Dendritic cell treated with granulocyte-macrophage colony-stimulating factor and Interleukin-4, amounts not matched to agents 40 ng/mL and 50 ng/mL, for 4 days (primary cell): Measurements from ENCODE around the gene GRIN1.
"Not testable (repeated sequence)": the region's sequence is repeated elsewhere in the genome, so short reads cannot be mapped to it uniquely, and the experiment has no call there.

Experiments used
- H3K27ac Mint-ChIP-seq: one replicate; pipeline ENCODE4 v1.8.0; 2022; ENCODE audit warnings: mild to moderate bottlenecking, mixed read lengths
- H3K27me3 Mint-ChIP-seq: one replicate; pipeline ENCODE4 v1.8.0; 2022; ENCODE audit warnings: mild to moderate bottlenecking, mixed read lengths
- H3K36me3 Mint-ChIP-seq: one replicate; pipeline ENCODE4 v1.8.0; 2022; ENCODE audit warnings: low read depth, mixed read lengths
- H3K4me1 Mint-ChIP-seq: one replicate; pipeline ENCODE4 v1.8.0; 2022; ENCODE audit warnings: low read depth, mixed read lengths
- H3K4me3 Mint-ChIP-seq: one replicate; pipeline ENCODE4 v1.8.0; 2022; ENCODE audit warnings: mild to moderate bottlenecking, moderate library complexity, mixed read lengths
- H3K9me3 Mint-ChIP-seq: one replicate; pipeline ENCODE4 v1.8.0; 2022; ENCODE audit warnings: mixed read lengths
- intact Hi-C: fragments of 100-400 bp; cut with micrococcal nuclease; formaldehyde crosslinking; loops from one replicate; pipeline ENCODE4 v1.15.0; 2022

The GRIN1 gene

DNA sequence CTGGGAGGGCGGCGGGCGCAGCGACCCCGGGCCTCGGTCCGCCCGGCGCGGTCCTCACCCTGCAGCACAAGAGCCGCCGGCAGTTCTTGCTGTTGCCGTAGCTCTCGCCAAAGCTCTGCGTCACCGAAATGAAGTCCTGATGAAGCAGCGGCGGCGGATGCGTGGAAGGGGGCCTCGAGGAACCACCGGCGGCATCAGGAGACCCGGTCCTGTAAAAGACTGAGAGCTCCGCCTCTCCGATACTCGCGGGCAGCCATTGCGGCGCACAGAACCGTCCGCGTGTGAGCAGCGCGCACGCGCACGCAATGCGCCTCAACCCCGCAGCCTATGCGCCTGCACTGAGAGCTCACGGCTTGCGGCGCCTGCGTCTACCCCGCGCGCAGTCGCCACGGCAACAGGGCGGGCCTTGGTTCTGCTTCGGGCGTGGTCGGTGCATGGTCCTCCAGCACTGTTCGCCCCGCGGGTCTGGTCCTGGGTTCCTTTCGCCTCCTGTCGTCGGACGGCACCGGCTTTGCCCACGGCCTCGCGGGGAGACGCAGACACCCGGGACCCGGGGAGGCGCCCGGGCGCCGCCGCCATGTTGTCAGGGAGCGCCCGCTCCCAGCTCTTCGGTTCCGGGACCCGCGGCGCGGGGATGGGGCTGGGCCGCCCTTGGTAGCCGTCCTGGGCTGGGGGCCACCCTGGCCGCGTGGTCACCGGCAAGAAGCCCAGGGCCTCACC lies 9.3 kb upstream of the GRIN1 start:
- Mint-ChIP-seq H3K4me3 (peak overlapping the region; percentile 80), H3K27ac (peak overlapping the region; percentile 61), H3K27me3 (peaks cover 34% of the 10 kb centered on the region), H3K36me3 (peaks cover 11% of the 10 kb centered on the region), H3K9me3 (no peaks in the 10 kb centered on the region), H3K4me1 (peaks cover 28% of the 10 kb centered on the region)
- intact Hi-C loops = loop anchor here (10.0 kb wide), 1 partner anchor 45 kb away; the partner anchor contains the start of genes LRRC26 and TMEM210

DNA sequence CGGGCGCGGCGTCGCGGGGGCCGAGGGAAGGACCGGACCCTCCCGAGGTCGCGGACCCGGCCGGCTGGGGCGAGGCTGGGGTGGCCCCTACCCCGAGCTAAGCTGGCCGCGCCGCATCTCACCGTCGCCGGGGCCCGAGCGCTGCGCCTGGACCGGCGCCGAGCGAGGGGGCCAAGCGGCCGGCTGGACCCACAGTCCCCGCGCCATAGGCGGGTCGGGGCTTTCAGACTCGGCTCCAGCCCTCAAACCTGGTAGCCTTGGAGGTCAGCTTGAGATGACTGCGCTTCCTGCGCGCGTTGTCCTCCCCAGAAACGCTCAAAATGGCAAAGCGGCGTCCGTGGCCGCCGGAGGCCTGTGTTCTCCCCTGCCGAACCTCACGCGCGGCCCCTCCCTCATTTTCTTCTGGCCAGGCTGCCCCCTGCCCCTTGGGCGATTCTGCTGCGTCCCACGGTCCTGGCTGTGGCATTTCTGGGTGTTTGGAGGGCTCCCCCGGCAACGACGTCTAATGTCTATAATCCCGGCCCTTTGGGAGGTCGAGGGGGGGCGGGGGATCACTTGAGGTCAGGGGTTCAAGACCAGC lies 8.7 kb upstream of the GRIN1 start:
- intact Hi-C loops = no loop called here

DNA sequence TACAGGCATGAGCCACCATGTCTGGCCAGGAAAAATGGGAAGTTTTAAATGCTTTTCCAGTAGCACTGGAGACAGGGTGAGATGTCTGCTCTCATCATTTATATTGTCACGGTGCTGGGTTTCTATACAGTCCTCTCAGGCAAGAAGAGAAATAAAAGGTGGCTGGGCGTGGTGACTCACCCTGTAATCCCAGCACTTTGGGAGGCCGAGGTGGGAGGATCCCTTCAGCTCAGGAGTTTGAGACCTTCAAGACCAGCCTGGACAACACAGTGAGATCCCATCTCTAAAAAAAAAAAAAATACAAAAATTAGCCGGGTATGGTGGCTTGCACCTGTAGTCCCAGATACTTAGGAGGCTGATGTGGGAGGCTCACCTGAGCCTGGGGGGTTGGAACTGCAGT lies 4.8 kb upstream of the GRIN1 start:
- intact Hi-C loops = no loop called here
- peaks cover 67% of the 10 kb centered on the region for H3K27me3 Mint-ChIP-seq
- H3K4me1 Mint-ChIP-seq = peaks cover 17% of the 10 kb centered on the region
- no peak overlapping the region for H3K27ac Mint-ChIP-seq
- no peaks in the 10 kb centered on the region for H3K9me3 Mint-ChIP-seq
- no peak overlapping the region for H3K4me3 Mint-ChIP-seq
- peaks cover 5% of the 10 kb centered on the region for H3K36me3 Mint-ChIP-seq

More for the DNA sequence above, 8.7 kb upstream of the GRIN1 start:
- no peaks in the 10 kb centered on the region for H3K9me3 Mint-ChIP-seq
- H3K36me3 Mint-ChIP-seq = peaks cover 11% of the 10 kb centered on the region
- peak overlapping the region; percentile 61 for H3K27ac Mint-ChIP-seq
- H3K27me3 Mint-ChIP-seq = peaks cover 36% of the 10 kb centered on the region
- peak overlapping the region; percentile 76 for H3K4me3 Mint-ChIP-seq
- peaks cover 28% of the 10 kb centered on the region for H3K4me1 Mint-ChIP-seq

- H3K27ac Mint-ChIP-seq, H3K9me3 Mint-ChIP-seq, H3K36me3 Mint-ChIP-seq, H3K4me3 Mint-ChIP-seq, intact Hi-C loops: not testable (repeated sequence)
- peaks cover 17% of the 10 kb centered on the region for H3K4me1 Mint-ChIP-seq
- peaks cover 76% of the 10 kb centered on the region for H3K27me3 Mint-ChIP-seq
Measured at GRCh38 chr9:137135154-137135553, 3.8 kb upstream of the GRIN1 start.

- Mint-ChIP-seq H3K9me3 (no peaks in the 10 kb centered on the region), H3K27me3 (peaks cover 78% of the 10 kb centered on the region), H3K27ac (no peak overlapping the region), H3K36me3 (no peaks in the 10 kb centered on the region), H3K4me1 (peaks cover 11% of the 10 kb centered on the region), H3K4me3 (no peak overlapping the region)
- intact Hi-C loops = no loop called here
Measured at GRCh38 chr9:137136261-137136880, 2.6 kb upstream of the GRIN1 start.

- no peak overlapping the region for H3K27ac Mint-ChIP-seq
- peaks cover 80% of the 10 kb centered on the region for H3K27me3 Mint-ChIP-seq
- no peaks in the 10 kb centered on the region for H3K9me3 Mint-ChIP-seq
- peaks cover 11% of the 10 kb centered on the region for H3K4me1 Mint-ChIP-seq
- H3K36me3 Mint-ChIP-seq = no peaks in the 10 kb centered on the region
- intact Hi-C loops = no loop called here
- no peak overlapping the region for H3K4me3 Mint-ChIP-seq
Measured at GRCh38 chr9:137136881-137137607, 1.9 kb upstream of the GRIN1 start.

GRCh38 chr9:137138058-137138721 lies 764 bp upstream of the GRIN1 start:
- Mint-ChIP-seq H3K27ac (no peak overlapping the region), H3K9me3 (no peaks in the 10 kb centered on the region), H3K4me1 (peaks cover 11% of the 10 kb centered on the region), H3K4me3 (no peak overlapping the region), H3K27me3 (peaks cover 82% of the 10 kb centered on the region), H3K36me3 (no peaks in the 10 kb centered on the region)
- intact Hi-C loops = no loop called here

- no peak overlapping the region for H3K4me3 Mint-ChIP-seq
- intact Hi-C loops = no loop called here
- peaks cover 84% of the 10 kb centered on the region for H3K27me3 Mint-ChIP-seq
Measured at GRCh38 chr9:137139468-137140150, 655 bp downstream of the GRIN1 start.

DNA sequence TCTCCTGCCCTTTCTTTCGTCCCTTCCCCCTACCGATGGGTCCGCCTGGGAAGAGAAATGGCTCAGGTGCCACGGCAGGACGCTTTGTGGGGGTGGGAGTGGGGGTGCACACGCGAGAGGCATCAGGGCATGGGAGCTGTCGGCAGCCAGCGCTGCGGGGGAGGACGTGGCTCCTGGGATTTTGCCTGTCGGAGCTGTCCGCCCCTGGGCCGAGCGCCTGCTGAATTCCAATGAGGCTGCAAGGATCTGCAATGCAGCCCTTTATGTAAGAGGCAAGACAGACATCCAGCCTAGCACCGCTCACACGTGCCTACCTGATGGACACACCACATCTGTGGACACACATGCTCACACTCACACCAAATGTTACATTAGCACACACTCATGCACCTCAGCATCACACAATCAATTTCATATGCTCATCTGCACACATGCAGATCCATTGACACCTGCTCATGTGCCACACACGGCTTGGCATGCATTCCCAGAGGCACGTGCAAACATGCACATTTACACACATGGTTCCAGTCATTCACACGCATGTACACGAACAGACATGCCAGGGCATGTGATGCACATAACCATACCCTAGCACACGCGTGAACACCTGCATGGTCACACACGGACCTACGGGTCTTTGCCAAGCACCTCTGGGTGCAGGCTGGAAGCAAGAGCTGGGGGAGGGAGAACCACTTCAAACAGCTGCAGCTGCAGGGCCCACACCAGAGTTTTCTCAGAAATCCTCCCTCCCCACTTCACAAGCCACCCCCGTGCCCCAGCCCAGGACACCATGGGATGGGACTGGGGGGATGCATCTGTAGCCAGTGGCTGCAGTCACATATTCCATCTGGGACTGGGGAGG lies 1.4 kb downstream of the GRIN1 start:
- H3K4me1 Mint-ChIP-seq = peaks cover 11% of the 10 kb centered on the region

More at GRCh38 chr9:137139468-137140150, 655 bp downstream of the GRIN1 start:
- Mint-ChIP-seq H3K4me1 (peaks cover 11% of the 10 kb centered on the region), H3K36me3 (no peaks in the 10 kb centered on the region), H3K9me3 (no peaks in the 10 kb centered on the region), H3K27ac (no peak overlapping the region)

GRCh38 chr9:137141050-137141810 lies 2.3 kb downstream of the GRIN1 start:
- H3K27me3 Mint-ChIP-seq = peaks cover 78% of the 10 kb centered on the region
- peaks cover 10% of the 10 kb centered on the region for H3K4me1 Mint-ChIP-seq
- H3K27ac Mint-ChIP-seq = no peak overlapping the region
- intact Hi-C loops = no loop called here
- H3K9me3 Mint-ChIP-seq = no peaks in the 10 kb centered on the region
- no peaks in the 10 kb centered on the region for H3K36me3 Mint-ChIP-seq
- no peak overlapping the region for H3K4me3 Mint-ChIP-seq

More for the DNA sequence above, 1.4 kb downstream of the GRIN1 start:
- H3K4me3 Mint-ChIP-seq = no peak overlapping the region
- no peaks in the 10 kb centered on the region for H3K36me3 Mint-ChIP-seq
- peaks cover 81% of the 10 kb centered on the region for H3K27me3 Mint-ChIP-seq
- H3K27ac Mint-ChIP-seq = no peak overlapping the region
- no peaks in the 10 kb centered on the region for H3K9me3 Mint-ChIP-seq
- intact Hi-C loops = no loop called here

DNA sequence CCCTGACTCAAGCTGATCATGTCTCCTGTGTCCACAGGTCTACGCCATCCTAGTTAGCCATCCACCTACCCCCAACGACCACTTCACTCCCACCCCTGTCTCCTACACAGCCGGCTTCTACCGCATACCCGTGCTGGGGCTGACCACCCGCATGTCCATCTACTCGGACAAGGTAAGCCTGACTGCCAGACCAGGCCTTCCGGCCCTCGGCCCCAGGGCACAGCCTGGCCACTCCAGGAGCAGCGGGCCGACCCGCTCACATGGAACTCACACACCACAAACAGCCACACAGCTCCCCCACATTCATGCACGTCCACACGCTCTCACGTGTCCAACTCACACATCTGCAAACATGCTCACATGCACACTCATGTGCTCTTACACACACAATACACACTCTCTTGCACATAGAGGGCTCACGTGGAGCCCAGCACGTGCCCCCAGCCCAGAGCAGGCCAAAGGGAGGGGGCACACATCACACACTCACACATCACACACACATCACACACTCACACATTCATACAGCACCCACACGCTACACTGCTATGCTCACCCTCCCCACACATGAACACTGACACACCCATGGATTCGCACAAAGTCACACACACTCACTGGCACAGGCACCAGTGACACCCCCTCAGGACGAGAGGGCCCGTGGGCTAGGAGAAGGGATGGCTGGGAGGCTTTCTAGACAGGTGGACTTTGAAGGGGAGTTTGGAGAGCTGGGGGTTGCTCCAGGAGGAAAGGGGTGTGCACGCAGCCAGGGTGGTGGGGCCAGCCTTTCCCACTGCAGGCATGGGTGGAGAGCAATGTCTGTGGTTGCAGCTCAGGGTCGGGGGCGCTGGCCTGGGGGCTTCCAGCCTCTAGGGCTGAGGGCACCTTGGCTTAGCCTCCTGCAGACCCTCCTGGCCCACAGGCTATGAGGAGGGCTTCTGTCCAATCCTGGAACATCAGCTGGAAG lies 3.3 kb downstream of the GRIN1 start:
- Mint-ChIP-seq H3K27me3 (peaks cover 76% of the 10 kb centered on the region), H3K27ac (no peak overlapping the region), H3K9me3 (no peaks in the 10 kb centered on the region), H3K36me3 (no peaks in the 10 kb centered on the region), H3K4me3 (no peak overlapping the region), H3K4me1 (peaks cover 6% of the 10 kb centered on the region)
- intact Hi-C loops = no loop called here
